B cell (primary cell): ENCODE data around the gene GAP43.

Experiments used
- EZH2 ChIP-seq: IDR thresholded peaks from 2 replicates; pipeline ENCODE4 v1.6.1; 2012; ENCODE audit warnings: borderline replicate concordance, low read depth, mild to moderate bottlenecking, moderate library complexity, low read length; ENCODE audit not compliant: insufficient read depth, poor library complexity, severe bottlenecking
- TF ChIP-seq, protein P1 (sequence below): fragments of 200-600 bp; IDR thresholded peaks from one replicate; pipeline ENCODE4 v1.8.0; 2022; ENCODE audit warnings: antibody characterized with exemption, mild to moderate bottlenecking

DNA sequence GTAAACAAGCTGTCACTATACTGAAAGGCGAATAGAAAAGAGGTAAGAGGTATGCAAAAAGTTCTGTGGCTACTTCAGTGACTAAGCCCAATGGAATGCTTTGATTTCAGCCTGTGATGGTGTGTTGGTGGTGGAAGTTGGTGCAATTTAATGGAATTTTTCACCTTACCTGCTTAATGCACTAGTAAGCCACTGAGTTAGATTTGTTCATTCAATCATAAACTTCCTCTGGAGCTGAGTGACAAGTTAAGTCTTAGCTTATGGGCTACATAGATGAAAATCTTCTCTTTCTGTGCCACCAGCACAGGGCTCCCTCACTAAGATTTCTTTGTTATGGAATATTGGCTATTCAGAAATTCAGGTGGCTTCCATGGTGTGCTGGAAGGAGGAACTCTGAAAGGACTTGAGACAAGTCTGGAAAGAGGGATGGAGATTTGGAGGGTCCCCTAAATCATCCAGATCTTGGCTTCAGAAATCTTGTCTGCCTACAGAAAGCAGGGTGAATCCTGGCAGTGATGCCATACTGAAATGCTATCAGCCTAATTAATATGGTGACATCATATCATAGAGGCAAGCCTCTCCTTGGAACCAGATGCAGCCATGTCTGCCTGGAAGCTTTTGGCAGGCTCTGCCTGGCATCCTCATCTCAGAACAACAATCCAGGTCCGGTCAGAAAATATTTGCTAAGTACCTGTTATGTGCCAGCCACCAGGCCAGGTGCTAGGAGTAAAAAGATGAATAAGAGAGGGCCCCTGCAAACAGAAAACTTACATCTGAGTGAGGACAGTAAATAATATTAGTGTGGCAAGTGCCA is 8.1 kb upstream of the GAP43 start:
- no peak for TF ChIP-seq EZH2
- TF ChIP-seq, protein P1, sequence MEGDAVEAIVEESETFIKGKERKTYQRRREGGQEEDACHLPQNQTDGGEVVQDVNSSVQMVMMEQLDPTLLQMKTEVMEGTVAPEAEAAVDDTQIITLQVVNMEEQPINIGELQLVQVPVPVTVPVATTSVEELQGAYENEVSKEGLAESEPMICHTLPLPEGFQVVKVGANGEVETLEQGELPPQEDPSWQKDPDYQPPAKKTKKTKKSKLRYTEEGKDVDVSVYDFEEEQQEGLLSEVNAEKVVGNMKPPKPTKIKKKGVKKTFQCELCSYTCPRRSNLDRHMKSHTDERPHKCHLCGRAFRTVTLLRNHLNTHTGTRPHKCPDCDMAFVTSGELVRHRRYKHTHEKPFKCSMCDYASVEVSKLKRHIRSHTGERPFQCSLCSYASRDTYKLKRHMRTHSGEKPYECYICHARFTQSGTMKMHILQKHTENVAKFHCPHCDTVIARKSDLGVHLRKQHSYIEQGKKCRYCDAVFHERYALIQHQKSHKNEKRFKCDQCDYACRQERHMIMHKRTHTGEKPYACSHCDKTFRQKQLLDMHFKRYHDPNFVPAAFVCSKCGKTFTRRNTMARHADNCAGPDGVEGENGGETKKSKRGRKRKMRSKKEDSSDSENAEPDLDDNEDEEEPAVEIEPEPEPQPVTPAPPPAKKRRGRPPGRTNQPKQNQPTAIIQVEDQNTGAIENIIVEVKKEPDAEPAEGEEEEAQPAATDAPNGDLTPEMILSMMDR = no peak
